ENCODE measurements around the gene EIF4A2.
"Not testable (repeated sequence)": the region's sequence is repeated elsewhere in the genome, so short reads cannot be mapped to it uniquely, and the experiment has no call there.

The EIF4A2 gene

DNA sequence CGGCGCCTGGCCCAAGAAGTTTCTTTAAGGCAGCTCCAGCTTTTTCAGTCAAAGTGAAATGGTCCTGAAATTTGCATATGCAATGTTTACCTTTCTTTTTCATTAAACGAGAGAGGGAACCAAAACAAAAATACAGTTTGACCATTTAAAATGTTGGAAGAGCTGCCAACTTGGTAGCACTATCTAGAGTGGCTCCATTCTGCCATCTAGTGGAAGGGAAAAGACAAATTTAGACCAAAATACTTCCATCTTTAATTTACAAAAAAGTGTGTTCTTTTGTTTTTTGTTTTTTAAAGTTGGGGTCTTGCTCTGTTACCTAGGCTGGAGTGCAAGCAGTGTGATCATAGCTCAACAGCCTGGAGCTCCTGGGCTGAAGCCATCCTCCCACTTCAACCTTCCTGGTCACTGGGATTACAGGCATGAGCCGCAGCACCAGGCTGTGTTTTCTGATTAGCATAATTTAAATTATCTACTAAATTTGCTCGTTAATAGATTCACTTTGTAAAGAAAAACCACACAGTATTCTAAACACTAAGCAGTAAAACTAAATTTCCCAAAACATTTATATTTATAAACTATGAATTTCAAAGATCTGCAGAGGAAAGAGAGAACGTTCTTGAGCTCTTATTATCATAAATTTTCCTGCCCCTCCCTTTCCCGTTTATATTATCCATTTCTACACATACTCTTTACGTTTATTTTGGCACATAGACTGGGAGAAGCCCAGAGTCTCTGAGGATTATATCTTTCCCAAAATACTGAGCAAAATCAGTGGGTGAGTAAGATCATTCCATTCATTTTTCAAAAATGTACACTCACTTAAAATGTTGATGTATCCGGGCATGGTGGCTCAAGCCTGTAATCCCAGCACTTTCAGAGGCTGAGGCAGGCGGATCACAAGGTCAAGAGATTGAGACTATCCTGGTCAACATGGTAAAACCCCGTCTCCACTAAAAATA lies 38.3 kb downstream of the EIF4A2 start:
- DNase-seq (ENCODE audit: low read depth), result no peak

DNA sequence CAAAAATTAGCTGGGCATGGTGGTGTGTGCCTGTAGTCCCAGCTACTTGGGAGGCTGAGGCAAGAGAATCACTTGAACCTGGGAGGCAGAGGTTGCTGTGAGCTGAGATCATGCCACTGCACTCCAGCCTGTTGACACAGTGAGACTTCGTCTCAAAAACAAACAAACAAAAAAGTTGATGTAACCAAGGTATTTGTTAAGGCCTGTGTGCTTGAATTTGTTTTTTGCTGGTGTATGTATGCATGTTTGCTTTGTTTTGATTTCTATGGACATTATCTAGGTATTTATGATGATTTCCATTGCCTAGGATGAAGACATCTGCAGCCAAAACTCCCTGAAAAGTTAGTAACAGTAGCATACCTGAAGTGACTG lies 39.0 kb downstream of the EIF4A2 start:
- not testable (repeated sequence) for DNase-seq (ENCODE audit: low read depth)

DNA sequence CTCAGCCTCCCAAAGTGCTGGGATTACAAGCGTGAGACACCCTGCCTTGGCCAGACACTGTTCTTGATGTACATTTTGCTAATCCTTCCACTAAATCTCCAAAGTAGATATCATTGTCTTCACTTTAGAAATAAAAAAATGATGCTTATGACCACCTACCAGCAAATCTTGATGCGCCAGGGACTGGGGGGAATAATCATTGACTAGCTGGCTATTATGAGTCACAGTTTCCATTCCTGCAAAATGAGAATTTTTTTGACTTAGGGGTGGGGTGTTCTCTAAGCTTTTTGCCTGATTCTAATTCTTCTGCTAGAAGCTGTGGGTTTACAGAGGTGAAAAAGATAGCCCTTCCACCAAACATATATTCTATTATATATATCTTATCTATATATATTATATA lies 40.0 kb downstream of the EIF4A2 start:
- DNase-seq (ENCODE audit: low read depth), result no peak

DNA sequence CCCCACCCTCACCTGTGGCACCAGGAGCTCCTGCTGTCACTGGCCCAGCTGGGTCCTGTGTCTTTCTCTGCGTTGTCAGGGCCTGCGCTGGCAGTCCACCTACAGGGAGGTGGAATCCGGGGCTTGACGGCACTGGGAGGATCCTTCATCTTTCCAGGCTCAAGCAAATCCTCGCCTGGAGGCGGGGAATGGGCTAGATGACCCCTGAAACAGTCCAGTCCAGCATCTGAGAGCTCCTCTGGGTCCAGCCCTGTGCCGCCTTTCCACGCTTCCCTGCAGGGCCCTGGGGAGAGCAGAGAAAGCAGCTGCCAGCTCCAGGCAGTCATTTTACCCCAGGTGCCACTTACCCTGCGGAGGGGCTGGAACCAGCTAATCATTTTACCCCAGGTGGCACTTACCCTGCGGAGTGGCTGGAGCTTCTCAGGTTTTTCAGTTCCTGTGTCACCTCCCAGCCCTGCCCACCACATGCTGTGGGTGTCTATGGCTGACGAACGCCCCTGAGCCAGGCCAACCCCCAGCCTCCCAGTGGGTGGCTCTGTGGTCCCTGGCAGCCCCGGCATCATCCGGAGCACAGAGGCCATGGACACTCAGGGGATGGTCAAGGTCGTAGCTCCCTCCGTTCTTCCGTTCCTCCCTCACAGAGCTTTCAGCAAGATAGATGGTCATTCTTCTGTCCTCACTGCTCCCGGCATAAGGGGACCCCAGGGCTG lies 41.2 kb downstream of the EIF4A2 start:
- no peak for DNase-seq (ENCODE audit: low read depth)

DNA sequence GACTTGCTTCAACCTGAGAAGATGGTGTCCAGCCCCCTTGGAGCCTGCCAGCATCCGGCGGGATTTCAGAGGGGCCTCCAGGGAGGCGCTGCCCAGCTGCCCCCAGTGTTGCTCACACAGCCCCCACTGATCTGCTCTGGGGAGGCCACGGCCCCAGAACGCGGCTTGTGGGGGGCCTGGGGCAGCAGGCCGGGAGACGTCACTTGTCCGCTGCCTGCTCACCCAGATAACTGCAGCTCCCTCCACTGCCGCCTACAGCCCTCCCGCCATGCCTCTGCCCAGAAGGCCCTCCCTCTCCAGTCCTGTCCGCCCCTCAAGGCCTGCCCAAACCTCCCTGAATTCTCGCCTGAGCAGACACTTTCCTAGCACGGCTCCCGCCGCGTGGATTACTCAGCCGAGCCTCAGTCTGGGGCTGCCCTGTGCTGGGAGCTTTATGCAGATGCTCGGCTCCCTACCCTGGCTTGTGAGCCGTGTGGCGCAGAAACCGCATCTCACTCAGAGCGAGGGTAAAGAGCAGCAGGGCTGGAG lies 42.0 kb downstream of the EIF4A2 start:
- DNase-seq (ENCODE audit: low read depth), result no peak

DNA sequence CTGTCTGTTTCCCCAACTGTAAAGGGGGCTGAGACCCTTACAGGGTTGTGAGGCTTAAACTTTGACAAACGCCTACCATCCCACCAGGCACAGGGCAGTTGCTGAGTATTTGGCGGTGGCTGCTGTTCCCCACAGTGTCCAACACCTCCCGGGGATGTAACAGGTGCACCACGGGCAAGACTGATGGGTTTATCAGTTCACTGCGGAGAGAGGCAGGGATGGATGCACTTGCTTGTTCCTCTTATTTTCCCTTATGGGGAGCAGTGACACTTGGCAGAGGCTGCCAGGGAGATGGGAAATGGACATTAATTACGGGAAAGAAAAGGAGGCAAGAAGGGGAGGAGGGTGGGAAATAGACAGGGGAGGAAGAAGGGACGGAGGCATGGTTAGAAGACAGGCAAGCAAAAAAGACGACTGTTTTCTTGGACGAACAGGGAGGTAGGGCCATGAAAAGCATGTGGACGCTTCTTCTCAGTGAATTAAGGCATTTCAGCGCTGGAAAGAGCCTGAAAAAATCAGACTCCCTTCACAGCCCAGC lies 42.6 kb downstream of the EIF4A2 start:
- no peak for DNase-seq (ENCODE audit: low read depth)

DNA sequence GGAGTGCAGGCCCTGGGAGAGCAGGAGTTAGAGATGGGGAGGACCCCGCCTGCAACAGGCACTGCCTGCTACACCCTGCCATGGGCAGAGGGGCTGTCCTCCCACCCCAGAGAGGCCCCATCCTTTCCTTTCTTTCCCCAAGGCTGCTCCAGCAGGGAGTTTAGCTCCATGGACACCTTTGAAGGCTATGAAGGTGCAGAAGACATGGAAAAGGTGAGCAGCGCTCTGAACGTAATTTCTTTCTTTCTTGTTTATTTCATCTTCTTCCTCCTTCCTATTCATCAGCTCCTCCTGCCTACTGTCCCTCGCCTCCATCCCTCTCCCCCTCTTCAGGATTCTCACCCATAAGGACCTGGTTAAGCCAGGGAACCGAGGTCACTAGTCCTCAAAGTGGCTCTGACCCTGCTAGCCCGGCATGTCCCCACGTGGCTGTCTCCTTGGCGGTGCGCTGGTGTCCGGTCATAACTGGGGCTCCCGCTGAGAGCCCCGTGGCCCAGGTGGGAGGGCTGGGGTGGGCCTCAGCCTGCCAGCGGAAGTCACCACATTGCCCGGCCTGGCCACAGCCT lies 43.1 kb downstream of the EIF4A2 start:
- DNase-seq (ENCODE audit: low read depth), result no peak

DNA sequence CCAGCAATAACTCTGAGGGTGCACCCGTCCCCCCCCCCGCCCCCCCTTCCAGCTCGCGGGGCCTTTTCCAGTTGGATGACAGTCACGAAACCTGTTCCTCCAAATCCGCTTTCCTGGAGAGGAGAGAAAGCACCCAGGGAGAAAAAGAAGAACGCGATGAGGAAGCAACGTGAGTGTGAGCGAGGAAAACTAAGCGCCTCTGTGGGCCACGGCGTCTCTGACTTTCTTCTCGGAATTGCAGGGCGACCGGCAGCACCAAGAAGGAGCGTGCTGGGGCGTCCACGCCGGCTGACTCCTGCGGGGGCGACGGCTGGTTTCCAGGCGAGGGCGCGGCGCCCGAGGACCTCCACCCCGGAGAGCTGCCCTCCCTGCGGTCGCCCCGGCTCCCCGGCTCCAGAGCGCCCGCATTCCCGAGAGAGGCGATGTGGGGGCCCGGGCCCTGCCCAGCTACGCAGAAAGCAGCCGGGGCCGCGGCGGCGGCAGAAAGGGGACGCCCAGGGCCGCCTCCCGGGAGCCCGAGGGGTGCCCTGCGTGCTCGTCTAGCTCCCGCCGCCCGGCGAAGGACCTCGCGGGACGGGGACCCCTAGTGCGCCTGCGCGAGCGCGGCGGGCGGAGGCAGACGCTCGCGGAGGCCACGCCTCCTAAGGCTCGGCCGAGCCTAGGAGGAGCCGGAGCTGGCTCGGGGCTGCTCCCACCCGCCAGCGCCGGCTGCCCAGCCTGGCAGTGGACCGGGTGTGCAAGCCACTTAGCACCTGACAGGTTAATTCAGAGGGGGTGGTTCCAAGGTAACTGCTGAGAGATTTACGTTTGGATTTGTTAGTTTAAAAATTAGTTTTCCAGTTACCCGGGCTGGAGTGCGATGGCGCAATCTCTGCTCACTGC lies 43.8 kb downstream of the EIF4A2 start:
- peak; percentile 81 for DNase-seq (ENCODE audit: low read depth)

DNA sequence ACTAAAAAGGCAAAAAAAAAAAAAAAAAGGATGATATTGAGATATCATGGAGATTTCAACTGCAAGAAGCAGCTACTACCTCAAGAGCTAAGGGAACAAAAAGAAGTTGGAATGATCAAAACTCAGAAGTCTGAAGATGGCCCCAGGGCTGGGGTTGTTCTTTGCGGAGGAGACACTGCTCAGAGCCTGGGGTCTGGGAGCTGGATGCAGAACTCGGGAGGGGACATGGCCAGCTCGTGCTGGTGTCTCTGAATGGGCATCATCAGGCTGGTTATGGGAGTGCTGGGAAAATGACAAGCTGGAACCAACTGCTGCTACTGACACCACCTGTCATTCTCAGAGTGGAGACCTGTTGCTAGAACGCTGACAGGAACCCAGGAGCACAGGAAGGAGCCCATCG lies 45.0 kb downstream of the EIF4A2 start:
- DNase-seq (ENCODE audit: low read depth), result no peak

DNA sequence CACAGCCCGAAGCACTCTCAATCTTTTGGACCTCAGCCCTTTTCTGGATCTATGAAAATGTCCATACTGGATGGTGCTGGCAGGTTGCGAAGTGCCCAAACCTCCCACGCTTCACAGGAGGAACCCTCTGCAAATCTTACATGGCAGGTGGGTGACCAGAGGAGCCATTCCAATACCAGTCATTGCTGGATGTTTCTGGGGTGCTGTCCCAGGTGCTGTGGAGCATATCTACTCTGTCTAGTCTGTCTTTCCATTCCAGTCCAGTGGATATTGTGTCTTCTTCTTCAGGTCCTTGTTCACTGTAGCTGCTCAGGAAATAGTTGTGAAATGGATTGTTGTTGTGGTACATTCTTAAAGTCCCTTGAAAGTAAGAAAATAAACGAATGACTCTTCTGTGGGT lies 48.4 kb downstream of the EIF4A2 start:
- no peak for DNase-seq (ENCODE audit: low read depth)

DNA sequence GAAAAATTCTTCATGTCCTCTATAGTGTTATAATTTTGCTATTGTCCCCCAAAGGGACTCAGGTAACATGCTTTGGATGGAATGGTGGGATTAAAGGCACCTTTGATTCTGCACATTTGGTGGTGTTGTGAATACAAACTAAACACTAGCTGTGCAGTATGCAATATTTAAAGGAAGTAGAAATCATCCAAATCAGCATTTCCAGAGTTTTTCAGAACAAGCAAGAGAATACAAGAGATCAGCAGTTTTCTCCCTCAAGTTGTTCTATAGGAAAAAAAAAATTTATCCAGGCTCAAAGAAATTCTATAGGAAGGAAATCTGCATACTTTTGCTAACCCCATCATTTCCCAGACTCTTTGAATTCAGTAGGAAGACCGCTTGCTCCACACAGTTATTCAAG lies 48.9 kb downstream of the EIF4A2 start:
- DNase-seq (ENCODE audit: low read depth), result no peak
